HL-60 (cell line): ENCODE data around the gene TUBAL3.

Experiments used
- SPI1 ChIP-seq: IDR thresholded peaks from 2 replicates; pipeline ENCODE4 v1.6.1; 2012; ENCODE audit warnings: low read depth, mild to moderate bottlenecking, borderline replicate concordance
- TF ChIP-seq, protein P1 (sequence below): IDR thresholded peaks from one replicate; pipeline ENCODE4 v1.5.1; 2011; ENCODE audit warnings: low read length, control low read depth, inconsistent platforms; ENCODE audit not compliant: insufficient read depth
- TF ChIP-seq, protein P2 (sequence below): IDR thresholded peaks from 2 replicates; pipeline ENCODE4 v1.6.1; 2012; ENCODE audit warnings: low read depth; ENCODE audit not compliant: insufficient replicate concordance

DNA sequence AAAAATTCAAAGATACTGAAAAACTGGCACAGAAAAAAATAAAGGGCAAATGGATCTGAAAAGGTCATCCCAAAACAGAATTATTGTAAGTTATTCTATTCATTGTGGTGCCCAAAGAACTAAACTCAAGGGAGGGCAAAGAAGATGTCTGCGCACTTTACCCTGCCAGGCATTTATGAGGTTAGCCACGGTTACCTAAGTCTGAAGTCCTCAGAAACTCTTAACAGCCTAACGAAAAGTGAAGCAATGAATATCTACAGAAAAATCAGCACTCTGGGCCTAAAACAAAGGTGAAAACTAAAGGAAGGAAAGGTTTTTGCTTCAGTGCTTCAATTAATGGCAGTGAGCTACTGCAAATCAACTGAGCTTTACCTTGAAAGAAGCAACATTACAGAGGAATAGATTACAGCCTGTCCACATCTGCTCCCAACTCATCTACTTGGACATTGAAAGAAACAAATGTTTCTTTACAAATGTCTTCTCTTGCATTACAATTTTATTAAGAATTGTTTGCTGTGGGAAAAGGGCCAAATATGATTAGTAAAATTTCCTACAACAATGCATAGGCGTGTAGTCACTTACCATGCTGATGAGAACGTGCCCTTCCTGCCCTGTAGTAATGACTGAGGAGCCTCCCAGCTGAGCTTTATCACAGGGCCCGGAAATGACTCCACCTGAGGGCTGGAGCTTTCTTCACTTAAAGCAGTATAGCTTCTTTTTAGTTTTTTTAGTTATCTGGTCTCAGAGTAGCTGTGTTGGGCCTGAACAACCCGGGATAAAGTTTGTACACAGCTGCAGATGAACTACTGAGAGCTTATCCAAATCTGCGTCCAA is at the start of gene TUBAL3:
- TF ChIP-seq, protein P1, sequence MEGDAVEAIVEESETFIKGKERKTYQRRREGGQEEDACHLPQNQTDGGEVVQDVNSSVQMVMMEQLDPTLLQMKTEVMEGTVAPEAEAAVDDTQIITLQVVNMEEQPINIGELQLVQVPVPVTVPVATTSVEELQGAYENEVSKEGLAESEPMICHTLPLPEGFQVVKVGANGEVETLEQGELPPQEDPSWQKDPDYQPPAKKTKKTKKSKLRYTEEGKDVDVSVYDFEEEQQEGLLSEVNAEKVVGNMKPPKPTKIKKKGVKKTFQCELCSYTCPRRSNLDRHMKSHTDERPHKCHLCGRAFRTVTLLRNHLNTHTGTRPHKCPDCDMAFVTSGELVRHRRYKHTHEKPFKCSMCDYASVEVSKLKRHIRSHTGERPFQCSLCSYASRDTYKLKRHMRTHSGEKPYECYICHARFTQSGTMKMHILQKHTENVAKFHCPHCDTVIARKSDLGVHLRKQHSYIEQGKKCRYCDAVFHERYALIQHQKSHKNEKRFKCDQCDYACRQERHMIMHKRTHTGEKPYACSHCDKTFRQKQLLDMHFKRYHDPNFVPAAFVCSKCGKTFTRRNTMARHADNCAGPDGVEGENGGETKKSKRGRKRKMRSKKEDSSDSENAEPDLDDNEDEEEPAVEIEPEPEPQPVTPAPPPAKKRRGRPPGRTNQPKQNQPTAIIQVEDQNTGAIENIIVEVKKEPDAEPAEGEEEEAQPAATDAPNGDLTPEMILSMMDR, result no peak
- TF ChIP-seq, protein P2, sequence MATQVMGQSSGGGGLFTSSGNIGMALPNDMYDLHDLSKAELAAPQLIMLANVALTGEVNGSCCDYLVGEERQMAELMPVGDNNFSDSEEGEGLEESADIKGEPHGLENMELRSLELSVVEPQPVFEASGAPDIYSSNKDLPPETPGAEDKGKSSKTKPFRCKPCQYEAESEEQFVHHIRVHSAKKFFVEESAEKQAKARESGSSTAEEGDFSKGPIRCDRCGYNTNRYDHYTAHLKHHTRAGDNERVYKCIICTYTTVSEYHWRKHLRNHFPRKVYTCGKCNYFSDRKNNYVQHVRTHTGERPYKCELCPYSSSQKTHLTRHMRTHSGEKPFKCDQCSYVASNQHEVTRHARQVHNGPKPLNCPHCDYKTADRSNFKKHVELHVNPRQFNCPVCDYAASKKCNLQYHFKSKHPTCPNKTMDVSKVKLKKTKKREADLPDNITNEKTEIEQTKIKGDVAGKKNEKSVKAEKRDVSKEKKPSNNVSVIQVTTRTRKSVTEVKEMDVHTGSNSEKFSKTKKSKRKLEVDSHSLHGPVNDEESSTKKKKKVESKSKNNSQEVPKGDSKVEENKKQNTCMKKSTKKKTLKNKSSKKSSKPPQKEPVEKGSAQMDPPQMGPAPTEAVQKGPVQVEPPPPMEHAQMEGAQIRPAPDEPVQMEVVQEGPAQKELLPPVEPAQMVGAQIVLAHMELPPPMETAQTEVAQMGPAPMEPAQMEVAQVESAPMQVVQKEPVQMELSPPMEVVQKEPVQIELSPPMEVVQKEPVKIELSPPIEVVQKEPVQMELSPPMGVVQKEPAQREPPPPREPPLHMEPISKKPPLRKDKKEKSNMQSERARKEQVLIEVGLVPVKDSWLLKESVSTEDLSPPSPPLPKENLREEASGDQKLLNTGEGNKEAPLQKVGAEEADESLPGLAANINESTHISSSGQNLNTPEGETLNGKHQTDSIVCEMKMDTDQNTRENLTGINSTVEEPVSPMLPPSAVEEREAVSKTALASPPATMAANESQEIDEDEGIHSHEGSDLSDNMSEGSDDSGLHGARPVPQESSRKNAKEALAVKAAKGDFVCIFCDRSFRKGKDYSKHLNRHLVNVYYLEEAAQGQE, result no peak
- no peak for TF ChIP-seq SPI1
